DND-41 (cell line): Measurements from ENCODE around the gene KIF13A.

Source experiments
- ATAC-seq: fragments of 200-7000 bp; cut with Tn5 transposase; 3 replicates; pipeline ENCODE4 v1.9.1; 2021; ENCODE audit warnings: low read depth; ENCODE audit not compliant: insufficient read depth
- DNase-seq: peaks from one replicate; pipeline ENCODE4 v3.0.0-alpha.2; 2020
- H2AFZ ChIP-seq: 2 replicates; pipeline ENCODE4 v1.6.0; 2012; ENCODE audit warnings: low read depth, low read length
- H3K27ac ChIP-seq: 2 replicates; pipeline ENCODE4 v1.5.1; 2012; ENCODE audit warnings: low read length, inconsistent platforms
- H3K27me3 ChIP-seq: fragments of 200-600 bp; sonication (generic); 2 replicates; pipeline ENCODE4 v1.6.0; 2012; ENCODE audit warnings: low read length, mild to moderate bottlenecking, inconsistent platforms; ENCODE audit not compliant: insufficient read depth, poor library complexity
- H3K36me3 ChIP-seq: 2 replicates; pipeline ENCODE4 v1.5.1; 2012; ENCODE audit warnings: low read length, inconsistent platforms; ENCODE audit not compliant: insufficient read depth
- H3K4me1 ChIP-seq: 2 replicates; pipeline ENCODE4 v1.5.1; 2012; ENCODE audit warnings: mild to moderate bottlenecking, low read length; ENCODE audit not compliant: insufficient read depth
- H3K4me2 ChIP-seq: 2 replicates; pipeline ENCODE4 v1.6.0; 2012; ENCODE audit warnings: mild to moderate bottlenecking, moderate library complexity, low read length, inconsistent platforms; ENCODE audit not compliant: insufficient read depth
- H3K4me3 ChIP-seq, 2 experiments: fragments of 200-600 bp in 1 of 2; shearing (Covaris generic) in 1 of 2; 2 replicates each; pipeline ENCODE4 v1.5.1; 2012 to 2016; ENCODE audit warnings: inconsistent platforms in 2 of 2, low read length in 2 of 2, mild to moderate bottlenecking in 2 of 2, low read depth in 1 of 2, moderate library complexity in 1 of 2
- H3K79me2 ChIP-seq: 2 replicates; pipeline ENCODE4 v1.6.0; 2012; ENCODE audit warnings: low read length, inconsistent platforms; ENCODE audit not compliant: insufficient read depth
- H3K9ac ChIP-seq: 2 replicates; pipeline ENCODE4 v1.6.0; 2012; ENCODE audit warnings: low read depth, mild to moderate bottlenecking, inconsistent platforms, low read length, moderate library complexity
- H3K9me3 ChIP-seq: 2 replicates; pipeline ENCODE4 v1.5.1; 2012; ENCODE audit warnings: low read length, moderate library complexity, mild to moderate bottlenecking, inconsistent platforms; ENCODE audit not compliant: insufficient read depth, severe bottlenecking
- H4K20me1 ChIP-seq: 2 replicates; pipeline ENCODE4 v1.6.0; 2012; ENCODE audit warnings: low read length; ENCODE audit not compliant: insufficient read depth
- EZH2 ChIP-seq: IDR thresholded peaks from 3 replicates; pipeline ENCODE4 v1.6.1; 2012; ENCODE audit warnings: borderline replicate concordance, low read depth, mild to moderate bottlenecking, moderate library complexity, low read length, inconsistent platforms; ENCODE audit not compliant: severe bottlenecking
- TF ChIP-seq, protein P1 (sequence below): IDR thresholded peaks from 2 replicates; pipeline ENCODE4 v1.5.1; 2012; ENCODE audit warnings: borderline replicate concordance, low read length, moderate library complexity, mild to moderate bottlenecking; ENCODE audit not compliant: poor library complexity, severe bottlenecking; ENCODE audit errors: extremely low read depth

The KIF13A gene

DNA sequence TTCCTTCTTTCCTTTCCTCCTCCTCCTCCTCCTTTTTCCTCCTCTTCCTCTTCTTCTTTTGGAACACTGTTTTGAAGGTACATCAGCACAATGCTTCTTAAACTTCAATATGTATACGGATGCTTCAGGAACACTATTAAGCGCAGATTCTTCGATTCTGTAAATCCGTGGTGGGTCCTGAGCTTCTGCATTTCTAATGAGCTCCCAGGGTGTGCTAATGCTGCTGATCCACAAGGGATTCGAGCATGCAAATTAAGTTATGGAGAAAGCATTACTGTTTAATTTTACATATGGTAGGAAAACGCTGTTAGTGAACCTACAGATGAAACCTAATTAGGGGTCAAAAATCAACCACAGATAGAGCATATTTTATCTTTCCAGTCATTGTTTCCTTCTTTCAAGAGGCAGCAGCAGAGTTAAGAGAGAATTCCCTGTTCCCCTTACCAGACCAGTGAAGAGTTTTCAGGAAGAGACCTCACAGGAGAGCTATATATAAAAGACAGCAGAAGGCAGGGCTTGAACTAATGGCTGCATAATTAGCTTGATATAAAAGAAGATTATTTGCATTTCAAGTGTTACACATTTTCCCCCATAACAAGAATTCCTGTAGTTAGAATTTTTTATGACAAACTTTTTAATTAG, 47.2 kb downstream of the KIF13A start:
- H3K4me2 ChIP-seq, result no peak overlapping the region
- H3K4me3 ChIP-seq, result no peak overlapping the region
- TF ChIP-seq, protein P1, sequence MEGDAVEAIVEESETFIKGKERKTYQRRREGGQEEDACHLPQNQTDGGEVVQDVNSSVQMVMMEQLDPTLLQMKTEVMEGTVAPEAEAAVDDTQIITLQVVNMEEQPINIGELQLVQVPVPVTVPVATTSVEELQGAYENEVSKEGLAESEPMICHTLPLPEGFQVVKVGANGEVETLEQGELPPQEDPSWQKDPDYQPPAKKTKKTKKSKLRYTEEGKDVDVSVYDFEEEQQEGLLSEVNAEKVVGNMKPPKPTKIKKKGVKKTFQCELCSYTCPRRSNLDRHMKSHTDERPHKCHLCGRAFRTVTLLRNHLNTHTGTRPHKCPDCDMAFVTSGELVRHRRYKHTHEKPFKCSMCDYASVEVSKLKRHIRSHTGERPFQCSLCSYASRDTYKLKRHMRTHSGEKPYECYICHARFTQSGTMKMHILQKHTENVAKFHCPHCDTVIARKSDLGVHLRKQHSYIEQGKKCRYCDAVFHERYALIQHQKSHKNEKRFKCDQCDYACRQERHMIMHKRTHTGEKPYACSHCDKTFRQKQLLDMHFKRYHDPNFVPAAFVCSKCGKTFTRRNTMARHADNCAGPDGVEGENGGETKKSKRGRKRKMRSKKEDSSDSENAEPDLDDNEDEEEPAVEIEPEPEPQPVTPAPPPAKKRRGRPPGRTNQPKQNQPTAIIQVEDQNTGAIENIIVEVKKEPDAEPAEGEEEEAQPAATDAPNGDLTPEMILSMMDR, result no peak
- no peak for TF ChIP-seq EZH2
- H3K27ac ChIP-seq, result no peak overlapping the region
- no peak for ATAC-seq
- no peak for DNase-seq
- no peaks in the 10 kb centered on the region for H3K9me3 ChIP-seq
- H2AFZ ChIP-seq, result no peak overlapping the region
- no peaks in the 10 kb centered on the region for H3K79me2 ChIP-seq
- no peaks in the 10 kb centered on the region for H4K20me1 ChIP-seq
- no peaks in the 10 kb centered on the region for H3K27me3 ChIP-seq
- H3K36me3 ChIP-seq, result no peaks in the 10 kb centered on the region
- H3K4me1 ChIP-seq, result no peaks in the 10 kb centered on the region
- no peak overlapping the region for H3K9ac ChIP-seq

DNA sequence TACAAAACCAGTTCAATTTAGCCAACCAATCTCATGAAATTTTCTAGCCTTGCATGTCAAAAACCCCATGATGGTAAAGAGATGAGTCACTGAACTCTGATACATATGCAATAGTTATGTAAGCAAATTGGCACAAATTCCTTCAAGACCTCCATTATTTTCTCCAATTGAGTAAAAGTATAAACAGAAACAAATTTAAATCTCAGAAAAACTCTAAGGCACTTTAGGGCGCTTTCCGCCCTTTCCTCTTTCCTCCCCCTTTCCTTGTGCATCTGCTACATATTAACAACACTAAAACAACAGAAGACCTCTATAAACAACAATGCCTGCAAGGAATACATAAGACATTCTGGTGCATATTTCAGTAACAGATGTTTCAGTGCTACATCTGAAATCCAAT, 48.5 kb downstream of the KIF13A start:
- Histone ChIP-seq H3K4me1 (no peaks in the 10 kb centered on the region), H3K27me3 (no peaks in the 10 kb centered on the region), H2AFZ (no peak overlapping the region), H3K79me2 (no peaks in the 10 kb centered on the region), H3K27ac (no peak overlapping the region), H3K36me3 (no peaks in the 10 kb centered on the region), H3K9me3 (no peaks in the 10 kb centered on the region), H3K4me2 (no peak overlapping the region), H3K4me3 (no peak overlapping the region), H3K9ac (no peak overlapping the region), H4K20me1 (no peaks in the 10 kb centered on the region)
- no peak for DNase-seq
- no peak for ATAC-seq
- TF ChIP-seq, protein P1, result no peak
- TF ChIP-seq EZH2, result no peak

DNA sequence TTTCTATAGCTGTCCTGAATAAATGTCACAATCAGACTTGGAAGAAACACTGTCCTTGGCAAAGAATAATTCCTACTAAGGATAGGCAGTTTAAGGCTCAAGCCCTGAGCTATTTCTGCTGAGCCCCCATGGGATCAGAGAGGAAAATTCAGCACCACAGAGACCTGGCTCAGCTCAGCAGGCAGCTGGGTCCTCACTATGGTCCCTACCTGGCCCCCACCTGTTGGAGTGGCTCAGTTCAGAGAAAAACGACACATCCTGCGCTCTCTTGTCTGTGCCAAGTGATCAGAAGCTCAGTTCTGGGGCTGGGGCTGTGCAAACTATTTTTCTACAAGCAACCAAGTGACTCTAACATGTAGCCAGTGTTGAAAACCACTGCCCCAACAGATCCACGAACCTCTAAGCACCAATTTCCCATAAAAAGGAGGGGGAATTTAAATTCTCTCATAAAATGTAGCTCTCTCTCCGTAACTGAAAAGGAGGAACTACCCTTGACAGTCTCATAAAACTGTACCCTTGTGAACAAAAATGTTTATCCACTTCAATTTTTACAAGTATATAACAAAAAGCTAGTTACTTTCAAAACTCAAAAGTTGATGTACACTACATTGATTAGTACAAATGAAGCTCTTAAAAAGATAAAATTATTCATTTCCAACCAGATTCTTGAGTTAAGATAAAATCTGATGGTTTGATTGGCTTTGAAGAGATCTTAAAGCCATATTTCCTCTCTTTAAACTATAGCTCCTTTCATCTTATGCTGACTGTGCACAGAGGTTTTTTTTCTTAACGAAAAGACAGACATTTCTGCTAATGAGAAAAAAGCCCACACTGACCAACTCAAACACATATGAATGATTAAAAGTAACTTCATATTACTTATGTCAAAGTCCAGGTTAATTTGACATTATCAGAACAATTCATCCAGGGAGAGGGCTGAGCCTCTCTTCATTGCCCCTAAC, 52.0 kb downstream of the KIF13A start:
- Histone ChIP-seq H3K79me2 (no peaks in the 10 kb centered on the region), H3K27ac (no peak overlapping the region), H3K4me2 (no peak overlapping the region), H3K27me3 (no peaks in the 10 kb centered on the region), H4K20me1 (no peaks in the 10 kb centered on the region), H2AFZ (no peak overlapping the region), H3K4me1 (no peaks in the 10 kb centered on the region), H3K9me3 (no peaks in the 10 kb centered on the region), H3K9ac (no peak overlapping the region), H3K4me3 (no peak overlapping the region), H3K36me3 (no peaks in the 10 kb centered on the region)
- ATAC-seq (no peak), DNase-seq (no peak)
- TF ChIP-seq, protein P1, result no peak
- no peak for TF ChIP-seq EZH2
